OCI-LY1 (cell line): ENCODE measurements around the gene CTIF.

Source experiments
- H2AFZ ChIP-seq: fragments of 200-600 bp; sonication (generic), shearing (Covaris generic); 2 replicates; pipeline ENCODE4 v1.6.0; 2014; ENCODE audit warnings: antibody characterized with exemption, mild to moderate bottlenecking, low read length
- H3F3A ChIP-seq: fragments of 200-600 bp; sonication (generic), shearing (Covaris generic); 2 replicates; pipeline ENCODE4 v1.6.0; 2014; ENCODE audit warnings: mild to moderate bottlenecking, antibody characterized with exemption, low read length, moderate library complexity; ENCODE audit not compliant: insufficient read depth
- H3K27ac ChIP-seq: fragments of 200-600 bp; sonication (generic); 2 replicates; pipeline ENCODE4 v1.5.1; 2014; ENCODE audit warnings: low read length, mixed run types, mild to moderate bottlenecking, low read depth; ENCODE audit not compliant: poor library complexity, severe bottlenecking
- H3K27me3 ChIP-seq: fragments of 200-600 bp; sonication (generic); 2 replicates; pipeline ENCODE4 v1.6.0; 2014; ENCODE audit warnings: antibody characterized with exemption, mild to moderate bottlenecking, low read length, moderate library complexity; ENCODE audit not compliant: insufficient read depth
- H3K36me3 ChIP-seq: fragments of 200-600 bp; sonication (generic); 2 replicates; pipeline ENCODE4 v1.6.1; 2014; ENCODE audit warnings: mild to moderate bottlenecking, antibody characterized with exemption, low read length, moderate library complexity, mixed read lengths; ENCODE audit not compliant: insufficient read depth
- H3K4me1 ChIP-seq: fragments of 200-600 bp; sonication (generic); 2 replicates; pipeline ENCODE4 v1.5.1; 2014; ENCODE audit warnings: mild to moderate bottlenecking, low read length, moderate library complexity; ENCODE audit not compliant: insufficient read depth, severe bottlenecking
- H3K4me2 ChIP-seq: fragments of 200-600 bp; sonication (generic), shearing (Covaris generic); 2 replicates; pipeline ENCODE4 v1.6.1; 2014; ENCODE audit warnings: low read length
- H3K4me3 ChIP-seq: fragments of 200-600 bp; sonication (generic); 2 replicates; pipeline ENCODE4 v1.5.1; 2014; ENCODE audit warnings: low read length, low read depth, mild to moderate bottlenecking, mixed read lengths; ENCODE audit not compliant: poor library complexity, severe bottlenecking
- H3K79me2 ChIP-seq: fragments of 200-600 bp; shearing (Covaris generic); 2 replicates; pipeline ENCODE4 v1.6.1; 2016; ENCODE audit warnings: mixed run types, low read length, mixed read lengths; ENCODE audit not compliant: insufficient read depth
- H3K9ac ChIP-seq: fragments of 200-600 bp; sonication (generic), shearing (Covaris generic); 2 replicates; pipeline ENCODE4 v1.6.1; 2014; ENCODE audit warnings: mild to moderate bottlenecking, low read length, mixed read lengths
- H3K9me2 ChIP-seq: fragments of 200-600 bp; sonication (generic), shearing (Covaris generic); 2 replicates; pipeline ENCODE4 v1.6.1; 2014; ENCODE audit warnings: low read depth, mild to moderate bottlenecking, low read length, mixed read lengths
- H3K9me3 ChIP-seq: fragments of 200-600 bp; shearing (Covaris generic); 2 replicates; pipeline ENCODE4 v1.6.1; 2014; ENCODE audit warnings: low read length, mixed read lengths
- H4K20me1 ChIP-seq: fragments of 200-600 bp; sonication (generic), shearing (Covaris generic); 2 replicates; pipeline ENCODE4 v1.6.0; 2016; ENCODE audit warnings: mild to moderate bottlenecking, low read length; ENCODE audit not compliant: insufficient read depth
- CTCF ChIP-seq: fragments of 200-600 bp; sonication (generic), shearing (Covaris generic); IDR thresholded peaks from 2 replicates; pipeline ENCODE4 v1.5.1; 2017; ENCODE audit warnings: mild to moderate bottlenecking, antibody characterized with exemption, low read length, moderate library complexity, mixed read lengths
- EZH2 ChIP-seq: fragments of 200-600 bp; sonication (generic), shearing (Covaris generic); IDR thresholded peaks from 2 replicates; pipeline ENCODE4 v1.8.0; 2017; ENCODE audit warnings: borderline replicate concordance, mixed run types, mild to moderate bottlenecking, antibody characterized with exemption, low read length, moderate library complexity, mixed read lengths

The CTIF gene

GRCh38 chr18:48514786-48515185 is 24.0 kb upstream of the CTIF start:
- H3F3A ChIP-seq, result no peaks in the 10 kb centered on the region
- no peaks in the 10 kb centered on the region for H3K9me3 ChIP-seq
- H3K36me3 ChIP-seq, result no peaks in the 10 kb centered on the region
- H3K27me3 ChIP-seq, result no peaks in the 10 kb centered on the region
- H3K4me1 ChIP-seq, result no peaks in the 10 kb centered on the region
- H3K4me3 ChIP-seq, result no peak overlapping the region
- no peak overlapping the region for H2AFZ ChIP-seq
- no peaks in the 10 kb centered on the region for H4K20me1 ChIP-seq
- no peaks in the 10 kb centered on the region for H3K9me2 ChIP-seq
- H3K79me2 ChIP-seq, result no peaks in the 10 kb centered on the region
- no peak for TF ChIP-seq CTCF
- TF ChIP-seq EZH2, result no peak
- no peak overlapping the region for H3K4me2 ChIP-seq
- no peak overlapping the region for H3K9ac ChIP-seq
- no peak overlapping the region for H3K27ac ChIP-seq

GRCh38 chr18:48517048-48517447 is 21.8 kb upstream of the CTIF start:
- Histone ChIP-seq H4K20me1 (no peaks in the 10 kb centered on the region), H3K36me3 (no peaks in the 10 kb centered on the region), H3K79me2 (no peaks in the 10 kb centered on the region), H3K27ac (no peak overlapping the region), H3K9me2 (no peaks in the 10 kb centered on the region), H2AFZ (no peak overlapping the region), H3K9ac (no peak overlapping the region), H3K27me3 (no peaks in the 10 kb centered on the region), H3K9me3 (no peaks in the 10 kb centered on the region), H3K4me3 (no peak overlapping the region), H3F3A (no peaks in the 10 kb centered on the region), H3K4me2 (no peak overlapping the region), H3K4me1 (no peaks in the 10 kb centered on the region)
- TF ChIP-seq EZH2 (no peak), CTCF (no peak)

- Histone ChIP-seq H3K27ac (no peak overlapping the region), H3K9me3 (no peaks in the 10 kb centered on the region), H3K4me1 (no peaks in the 10 kb centered on the region), H3K79me2 (no peaks in the 10 kb centered on the region), H3F3A (no peaks in the 10 kb centered on the region), H4K20me1 (no peaks in the 10 kb centered on the region), H2AFZ (no peak overlapping the region), H3K9me2 (no peaks in the 10 kb centered on the region), H3K36me3 (no peaks in the 10 kb centered on the region), H3K9ac (no peak overlapping the region), H3K4me3 (no peak overlapping the region), H3K27me3 (no peaks in the 10 kb centered on the region), H3K4me2 (no peak overlapping the region)
- TF ChIP-seq CTCF (no peak), EZH2 (no peak)
Measured at GRCh38 chr18:48519431-48520100, 19.3 kb upstream of the CTIF start.
